ENCODE data around the gene STX3. TPM values are rescaled to one million over a fixed set of nuclear protein-coding genes. Genes with fewer than 3 reads are reported as not detected.

STX3 gene
- total and polyA plus RNA-seq, 2 donors (not counting 1 experiment from before 2014, with no cell fraction given): 7.6 to 16.6 TPM

DNA sequence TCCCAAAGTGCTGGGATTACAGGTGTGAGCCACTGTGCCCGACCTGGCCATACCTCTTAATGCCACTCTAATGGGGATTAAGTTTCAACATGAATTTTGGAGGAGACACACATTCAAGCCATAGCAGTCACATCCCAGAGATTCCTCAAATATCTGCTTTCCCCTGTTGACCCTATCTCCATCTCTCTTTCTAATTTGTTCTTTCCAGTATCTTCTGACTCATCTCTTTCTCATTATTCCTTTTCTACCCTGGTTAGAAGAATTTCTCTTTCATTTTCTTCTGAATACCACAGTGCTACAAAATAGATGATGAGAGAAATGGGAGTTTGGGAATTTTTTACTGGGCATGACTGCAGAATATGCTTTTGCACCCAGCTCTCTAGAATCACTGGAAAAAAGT is 46.6 kb upstream of the STX3 start:
- no peaks in the 10 kb centered on the region for H3K79me2 ChIP-seq (ENCODE audit: control insufficient read depth, insufficient read depth, low read length)
- WGBS (ENCODE audit: insufficient coverage): 83% methylated on average over 1 of the region's 1 CpG
- H3K9me3 Mint-ChIP-seq (ENCODE audit: insufficient read depth): no peaks in the 10 kb centered on the region
- intact Hi-C loops (cut with micrococcal nuclease): no loop called here
- peaks cover 41% of the 10 kb centered on the region for H3K27me3 Mint-ChIP-seq
- H2AFZ ChIP-seq (ENCODE audit: insufficient read depth, low read depth, low read length, poor library complexity, severe bottlenecking): no peak overlapping the region
- TF ChIP-seq, protein P1, sequence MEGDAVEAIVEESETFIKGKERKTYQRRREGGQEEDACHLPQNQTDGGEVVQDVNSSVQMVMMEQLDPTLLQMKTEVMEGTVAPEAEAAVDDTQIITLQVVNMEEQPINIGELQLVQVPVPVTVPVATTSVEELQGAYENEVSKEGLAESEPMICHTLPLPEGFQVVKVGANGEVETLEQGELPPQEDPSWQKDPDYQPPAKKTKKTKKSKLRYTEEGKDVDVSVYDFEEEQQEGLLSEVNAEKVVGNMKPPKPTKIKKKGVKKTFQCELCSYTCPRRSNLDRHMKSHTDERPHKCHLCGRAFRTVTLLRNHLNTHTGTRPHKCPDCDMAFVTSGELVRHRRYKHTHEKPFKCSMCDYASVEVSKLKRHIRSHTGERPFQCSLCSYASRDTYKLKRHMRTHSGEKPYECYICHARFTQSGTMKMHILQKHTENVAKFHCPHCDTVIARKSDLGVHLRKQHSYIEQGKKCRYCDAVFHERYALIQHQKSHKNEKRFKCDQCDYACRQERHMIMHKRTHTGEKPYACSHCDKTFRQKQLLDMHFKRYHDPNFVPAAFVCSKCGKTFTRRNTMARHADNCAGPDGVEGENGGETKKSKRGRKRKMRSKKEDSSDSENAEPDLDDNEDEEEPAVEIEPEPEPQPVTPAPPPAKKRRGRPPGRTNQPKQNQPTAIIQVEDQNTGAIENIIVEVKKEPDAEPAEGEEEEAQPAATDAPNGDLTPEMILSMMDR (IDR thresholded peaks at IDR 0.05): no peak
- TF ChIP-seq EZH2 (IDR thresholded peaks at IDR 0.05; ENCODE audit: borderline replicate concordance, insufficient read depth, low read depth, low read length, poor library complexity, severe bottlenecking): no peak
- no peak for DNase-seq
- ATAC-seq (ENCODE audit: low read depth): no peak
- no peak overlapping the region for H3K4me3 ChIP-seq (ENCODE audit: control extremely low read depth in 1 of 5, extremely low read depth in 1 of 5, insufficient read depth in 1 of 5, low read depth in 2 of 5, low read length in 4 of 5)
- H3K27ac Mint-ChIP-seq: no peak overlapping the region
- no peak overlapping the region for H3K4me3 Mint-ChIP-seq
- H3K9ac ChIP-seq (ENCODE audit: low read length): no peak overlapping the region
- no peaks in the 10 kb centered on the region for H3K4me1 Mint-ChIP-seq
- no peaks in the 10 kb centered on the region for H4K20me1 ChIP-seq (ENCODE audit: control insufficient read depth, insufficient read depth, low read length, poor library complexity, severe bottlenecking)
- no peaks in the 10 kb centered on the region for H3K36me3 ChIP-seq (replicated peaks in 1 of 2; ENCODE audit: control extremely low read depth in 1 of 2, control insufficient read depth in 1 of 2, extremely low read depth in 1 of 2, insufficient read depth in 2 of 2, low read length in 1 of 2)
- H3K9me3 ChIP-seq (ENCODE audit: control extremely low read depth in 1 of 3, control insufficient read depth in 2 of 3, insufficient read depth in 1 of 3, low read length in 2 of 3): no peaks in the 10 kb centered on the region
- ChIA-PET POLR2A (no interaction called here), CTCF (no interaction called here)
- H3K4me2 ChIP-seq (replicated peaks; ENCODE audit: low read depth, low read length, poor library complexity, severe bottlenecking): no peak overlapping the region
- no peaks in the 10 kb centered on the region for H3K4me1 ChIP-seq (ENCODE audit: control insufficient read depth in 2 of 2, insufficient read depth in 2 of 2, low read length in 2 of 2)
- peaks cover 0 to 8% (median 3%) of the 10 kb centered on the region in 4 experiments for H3K27me3 ChIP-seq (replicated peaks in 1 of 4; ENCODE audit: control extremely low read depth in 1 of 4, control insufficient read depth in 3 of 4, insufficient read depth in 4 of 4, low read length in 3 of 4)
- no peak overlapping the region for H3K27ac ChIP-seq (ENCODE audit: low read length in 2 of 2)

DNA sequence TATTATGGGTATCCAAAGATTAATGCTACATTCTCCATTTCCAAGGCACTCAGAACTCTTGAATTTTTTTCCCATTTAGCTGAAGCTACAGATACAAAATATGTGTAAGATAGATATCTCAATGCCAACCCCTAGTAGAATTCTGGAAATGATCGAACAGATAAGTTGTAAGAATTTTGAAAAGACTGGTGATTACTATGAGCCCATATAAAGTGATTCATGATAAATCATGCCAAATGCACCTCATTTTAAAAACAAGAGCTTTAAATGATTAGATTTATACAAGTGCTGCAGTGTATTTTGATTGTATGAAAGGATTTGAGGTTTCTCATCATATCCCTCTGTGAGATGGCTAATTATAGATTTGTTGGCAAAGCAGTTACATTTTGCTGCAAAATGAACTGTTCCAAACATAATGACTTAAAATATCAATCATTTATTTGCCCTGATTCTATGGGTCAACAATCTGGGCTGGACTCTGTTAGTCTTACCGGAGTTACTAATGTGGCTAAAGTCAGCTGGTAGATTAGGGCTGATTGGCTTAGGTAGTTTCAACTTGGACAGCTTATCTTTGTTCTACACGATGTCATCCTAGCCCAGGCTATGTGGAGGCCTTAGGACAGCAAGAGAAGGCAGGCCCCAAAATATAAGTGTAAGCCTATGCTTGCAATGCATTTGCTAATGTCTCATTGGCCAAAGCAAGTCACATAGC is 44.9 kb upstream of the STX3 start:
- Histone ChIP-seq H3K4me2 (replicated peaks; ENCODE audit: low read depth, low read length, poor library complexity, severe bottlenecking) (no peak overlapping the region), H2AFZ (ENCODE audit: insufficient read depth, low read depth, low read length, poor library complexity, severe bottlenecking) (no peak overlapping the region), H4K20me1 (ENCODE audit: control insufficient read depth, insufficient read depth, low read length, poor library complexity, severe bottlenecking) (no peaks in the 10 kb centered on the region), H3K9me3 (ENCODE audit: control extremely low read depth in 1 of 3, control insufficient read depth in 2 of 3, insufficient read depth in 1 of 3, low read length in 2 of 3) (no peaks in the 10 kb centered on the region), H3K36me3 (replicated peaks in 1 of 2; ENCODE audit: control extremely low read depth in 1 of 2, control insufficient read depth in 1 of 2, extremely low read depth in 1 of 2, insufficient read depth in 2 of 2, low read length in 1 of 2) (no peaks in the 10 kb centered on the region), H3K4me1 (ENCODE audit: control insufficient read depth in 2 of 2, insufficient read depth in 2 of 2, low read length in 2 of 2) (no peaks in the 10 kb centered on the region), H3K79me2 (ENCODE audit: control insufficient read depth, insufficient read depth, low read length) (no peaks in the 10 kb centered on the region), H3K27me3 (replicated peaks in 1 of 4; ENCODE audit: control extremely low read depth in 1 of 4, control insufficient read depth in 3 of 4, insufficient read depth in 4 of 4, low read length in 3 of 4) (peaks cover 0 to 8% (median 3%) of the 10 kb centered on the region in 4 experiments), H3K4me3 (ENCODE audit: control extremely low read depth in 1 of 5, extremely low read depth in 1 of 5, insufficient read depth in 1 of 5, low read depth in 2 of 5, low read length in 4 of 5) (no peak overlapping the region), H3K9ac (ENCODE audit: low read length) (no peak overlapping the region), H3K27ac (ENCODE audit: low read length in 2 of 2) (no peak overlapping the region)
- Mint-ChIP-seq H3K9me3 (ENCODE audit: insufficient read depth) (no peaks in the 10 kb centered on the region), H3K4me1 (no peaks in the 10 kb centered on the region), H3K27ac (no peak overlapping the region), H3K27me3 (peaks cover 39% of the 10 kb centered on the region), H3K4me3 (no peak overlapping the region)
- ATAC-seq (ENCODE audit: low read depth) (no peak), DNase-seq (no peak)
- ChIA-PET POLR2A (no interaction called here), CTCF (no interaction called here)
- WGBS (ENCODE audit: insufficient coverage): 100% methylated on average over 1 of the region's 3 CpGs
- intact Hi-C loops (cut with micrococcal nuclease): no loop called here
- TF ChIP-seq, protein P1 (IDR thresholded peaks at IDR 0.05): no peak
- no peak for TF ChIP-seq EZH2 (IDR thresholded peaks at IDR 0.05; ENCODE audit: borderline replicate concordance, insufficient read depth, low read depth, low read length, poor library complexity, severe bottlenecking)

All from B cell (primary cell).